Measurements from ENCODE around the gene CCER1. TPM values are rescaled to one million over a fixed set of nuclear protein-coding genes. Genes with fewer than 3 reads are reported as not detected.

Gene CCER1
- total RNA-seq, 1 donor from 2014 or later = not detected

DNA sequence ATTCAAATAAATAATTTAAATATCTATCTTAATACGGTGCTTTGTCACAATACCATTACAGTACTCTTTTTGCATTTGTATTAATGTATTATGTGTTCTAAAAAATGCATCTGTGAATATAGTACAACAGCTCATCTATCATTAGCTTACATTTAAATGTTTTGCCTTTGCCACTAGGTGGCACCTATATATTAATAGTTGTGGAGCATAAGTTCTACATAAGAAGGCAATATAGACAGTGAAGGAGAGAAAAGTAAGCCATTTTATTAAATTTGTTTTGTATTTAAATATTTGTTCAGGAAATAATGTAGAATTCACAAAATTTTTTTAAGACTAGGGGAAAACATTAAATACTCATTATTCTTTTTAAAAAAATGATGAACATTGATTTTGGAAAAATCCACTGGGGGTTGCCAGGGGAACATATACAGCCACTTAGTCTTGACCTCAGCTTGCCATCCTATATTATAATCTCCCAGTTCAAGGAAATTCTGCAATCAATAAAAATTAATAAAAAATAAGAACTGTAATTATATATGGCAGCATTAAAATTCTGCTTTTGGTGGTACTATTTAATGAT is 9.8 kb downstream of the CCER1 start:
- Histone ChIP-seq H3K36me3 (ENCODE audit: control insufficient read depth, insufficient read depth, low read length) (no peaks in the 10 kb centered on the region), H3K4me3 (ENCODE audit: low read depth, low read length) (no peak overlapping the region), H3K27me3 (ENCODE audit: control insufficient read depth, insufficient read depth, low read length) (no peaks in the 10 kb centered on the region)
- TF ChIP-seq CTCF (IDR thresholded peaks at IDR 0.05; ENCODE audit: insufficient read depth, low read length, severe bottlenecking) = peak; percentile 24
- DNase-seq (ENCODE audit: low read depth) = peak; percentile 53
- FAIRE-seq = no peak

GRCh38 chr12:90943255-90943654 is 11.7 kb downstream of the CCER1 start:
- Histone ChIP-seq H3K4me3 (ENCODE audit: low read depth, low read length) (no peak overlapping the region), H3K36me3 (ENCODE audit: control insufficient read depth, insufficient read depth, low read length) (no peaks in the 10 kb centered on the region), H3K27me3 (ENCODE audit: control insufficient read depth, insufficient read depth, low read length) (no peaks in the 10 kb centered on the region)
- DNase-seq (ENCODE audit: low read depth) (no peak), FAIRE-seq (no peak)
- no peak for TF ChIP-seq CTCF (IDR thresholded peaks at IDR 0.05; ENCODE audit: insufficient read depth, low read length, severe bottlenecking)

DNA sequence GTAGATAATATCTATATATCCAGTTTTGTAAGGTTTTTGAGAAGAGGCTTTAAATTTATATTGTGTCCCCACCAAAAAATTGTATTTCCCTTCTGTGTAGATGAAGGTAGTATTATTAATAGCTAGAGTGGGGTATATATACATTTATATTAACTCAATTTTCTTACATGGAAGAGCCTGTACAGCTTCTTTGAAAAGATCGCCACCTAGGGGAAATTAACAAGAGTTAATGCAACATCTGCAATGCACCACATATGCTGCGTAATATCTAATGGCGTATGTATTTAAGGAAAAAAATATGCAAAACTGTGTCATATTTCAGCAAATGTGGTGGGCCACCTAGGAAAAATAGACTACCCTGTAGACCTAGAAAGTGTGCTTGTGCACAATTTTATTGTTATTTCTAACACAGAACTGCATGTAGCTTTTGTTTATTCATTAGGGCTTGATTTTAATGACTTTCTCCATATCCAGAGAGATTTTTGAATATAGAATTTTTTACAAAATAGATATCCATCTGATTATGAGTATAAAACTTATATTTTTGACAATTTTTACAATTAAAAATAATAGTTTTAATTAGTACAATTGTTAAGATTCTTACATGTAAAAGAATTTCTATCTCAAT is 14.0 kb downstream of the CCER1 start:
- FAIRE-seq (no peak), DNase-seq (ENCODE audit: low read depth) (peak; percentile 71)
- no peak overlapping the region for H3K4me3 ChIP-seq (ENCODE audit: low read depth, low read length)
- no peaks in the 10 kb centered on the region for H3K36me3 ChIP-seq (ENCODE audit: control insufficient read depth, insufficient read depth, low read length)
- peak; percentile 49 for TF ChIP-seq CTCF (IDR thresholded peaks at IDR 0.05; ENCODE audit: insufficient read depth, low read length, severe bottlenecking)
- no peaks in the 10 kb centered on the region for H3K27me3 ChIP-seq (ENCODE audit: control insufficient read depth, insufficient read depth, low read length)

- Histone ChIP-seq H3K27me3 (ENCODE audit: control insufficient read depth, insufficient read depth, low read length) (no peaks in the 10 kb centered on the region), H3K36me3 (ENCODE audit: control insufficient read depth, insufficient read depth, low read length) (no peaks in the 10 kb centered on the region), H3K4me3 (ENCODE audit: low read depth, low read length) (no peak overlapping the region)
- no peak for FAIRE-seq
- no peak for TF ChIP-seq CTCF (IDR thresholded peaks at IDR 0.05; ENCODE audit: insufficient read depth, low read length, severe bottlenecking)
- no peak for DNase-seq (ENCODE audit: low read depth)
Observed at GRCh38 chr12:90939382-90939781, 15.6 kb downstream of the CCER1 start.

DNA sequence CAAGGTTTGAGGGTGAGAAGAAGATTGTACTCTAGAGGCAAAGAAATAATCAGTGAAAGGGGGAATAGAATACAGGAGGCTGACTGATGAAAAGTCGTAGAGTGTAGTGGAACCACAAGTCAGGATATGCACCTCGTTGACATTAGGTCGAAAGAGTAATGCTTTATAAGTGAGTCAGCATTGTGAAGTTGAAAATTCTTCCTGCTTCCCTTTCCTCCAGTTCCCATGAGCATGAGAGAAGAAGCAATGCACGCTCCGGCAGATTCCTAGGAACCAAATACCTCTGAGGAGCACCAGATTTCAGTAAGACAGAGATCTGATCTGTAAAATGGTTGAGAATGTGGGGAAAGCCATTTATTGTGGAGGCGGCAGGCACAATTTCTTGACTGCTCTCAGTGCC is 16.5 kb downstream of the CCER1 start:
- no peaks in the 10 kb centered on the region for H3K36me3 ChIP-seq (ENCODE audit: control insufficient read depth, insufficient read depth, low read length)
- TF ChIP-seq CTCF (IDR thresholded peaks at IDR 0.05; ENCODE audit: insufficient read depth, low read length, severe bottlenecking) = no peak
- no peak for FAIRE-seq
- no peak overlapping the region for H3K4me3 ChIP-seq (ENCODE audit: low read depth, low read length)
- DNase-seq (ENCODE audit: low read depth) = peak; percentile 84
- H3K27me3 ChIP-seq (ENCODE audit: control insufficient read depth, insufficient read depth, low read length) = no peaks in the 10 kb centered on the region

- H3K36me3 ChIP-seq (ENCODE audit: control insufficient read depth, insufficient read depth, low read length) = no peaks in the 10 kb centered on the region
- DNase-seq (ENCODE audit: low read depth) (no peak), FAIRE-seq (no peak)
- TF ChIP-seq CTCF (IDR thresholded peaks at IDR 0.05; ENCODE audit: insufficient read depth, low read length, severe bottlenecking) = no peak
- no peaks in the 10 kb centered on the region for H3K27me3 ChIP-seq (ENCODE audit: control insufficient read depth, insufficient read depth, low read length)
- H3K4me3 ChIP-seq (ENCODE audit: low read depth, low read length) = no peak overlapping the region
Observed at GRCh38 chr12:90937651-90938050, 17.3 kb downstream of the CCER1 start.

Data from bronchial epithelial cell (primary cell).